ENCODE measurements around the gene POLR2B.
"Not testable (repeated sequence)": the region's sequence is repeated elsewhere in the genome, so short reads cannot be mapped to it uniquely, and the experiment has no call there.

Gene POLR2B

GRCh38 chr4:56978750-56979303 lies at the start of gene POLR2B:
Gene POLR2B (plus strand): TSS chr4:56978896. CDS start chr4:56978986, 90 bp downstream.
- DNase-seq: peak; percentile 72 to 74

DNA sequence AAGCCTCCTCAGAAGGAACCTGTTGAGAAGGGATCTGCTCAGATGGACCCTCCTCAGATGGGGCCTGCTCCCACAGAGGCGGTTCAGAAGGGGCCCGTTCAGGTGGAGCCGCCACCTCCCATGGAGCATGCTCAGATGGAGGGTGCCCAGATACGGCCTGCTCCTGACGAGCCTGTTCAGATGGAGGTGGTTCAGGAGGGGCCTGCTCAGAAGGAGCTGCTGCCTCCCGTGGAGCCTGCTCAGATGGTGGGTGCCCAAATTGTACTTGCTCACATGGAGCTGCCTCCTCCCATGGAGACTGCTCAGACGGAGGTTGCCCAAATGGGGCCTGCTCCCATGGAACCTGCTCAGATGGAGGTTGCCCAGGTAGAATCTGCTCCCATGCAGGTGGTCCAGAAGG lies 48.1 kb upstream of the POLR2B start:
- DNase-seq: no peak

GRCh38 chr4:56931924-56932323 lies 46.8 kb upstream of the POLR2B start:
- DNase-seq: no peak

DNA sequence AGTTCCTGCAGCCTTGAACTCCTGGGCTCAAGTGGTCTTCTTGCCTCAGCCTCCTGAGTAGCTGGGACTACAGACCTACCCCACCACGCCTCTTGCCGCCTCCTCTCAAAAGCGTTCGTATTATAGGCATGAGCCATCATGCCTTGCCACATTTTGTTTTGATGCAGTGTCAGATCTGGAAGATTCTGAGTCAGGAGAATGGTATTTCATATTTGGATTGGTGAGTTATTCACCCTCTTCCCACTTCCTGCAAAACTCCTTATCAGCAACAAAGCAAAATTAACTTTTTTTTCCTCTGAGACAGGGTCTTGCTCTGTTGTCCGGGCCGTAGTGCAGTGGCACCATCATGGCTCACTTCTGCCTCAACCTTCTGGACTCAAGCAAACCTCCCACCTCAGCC lies 41.4 kb upstream of the POLR2B start:
- no peak for DNase-seq

- not testable (repeated sequence) for DNase-seq
Measured at GRCh38 chr4:56939826-56940225, 38.9 kb upstream of the POLR2B start.

GRCh38 chr4:56940403-56940802 lies 38.3 kb upstream of the POLR2B start:
- DNase-seq: no peak

DNA sequence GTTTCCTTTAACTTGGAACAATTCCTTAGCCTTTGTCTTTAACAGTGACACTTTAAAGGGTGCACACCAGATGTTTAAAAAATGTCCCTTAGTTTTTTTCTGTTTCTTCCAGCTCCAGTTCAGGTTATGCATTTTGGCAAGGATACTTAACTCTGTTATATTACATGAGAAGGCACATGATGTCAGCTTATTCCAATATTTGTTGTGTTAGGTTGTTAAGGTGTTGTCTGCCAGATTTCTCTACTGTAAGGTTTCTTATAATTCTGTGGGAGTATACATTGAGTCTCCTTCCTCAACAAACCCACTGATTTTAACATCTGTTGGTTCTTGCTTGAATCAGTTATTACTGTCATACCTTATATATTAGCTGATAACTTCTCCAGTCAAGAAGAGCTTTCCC lies 37.7 kb upstream of the POLR2B start:
- no peak for DNase-seq

DNA sequence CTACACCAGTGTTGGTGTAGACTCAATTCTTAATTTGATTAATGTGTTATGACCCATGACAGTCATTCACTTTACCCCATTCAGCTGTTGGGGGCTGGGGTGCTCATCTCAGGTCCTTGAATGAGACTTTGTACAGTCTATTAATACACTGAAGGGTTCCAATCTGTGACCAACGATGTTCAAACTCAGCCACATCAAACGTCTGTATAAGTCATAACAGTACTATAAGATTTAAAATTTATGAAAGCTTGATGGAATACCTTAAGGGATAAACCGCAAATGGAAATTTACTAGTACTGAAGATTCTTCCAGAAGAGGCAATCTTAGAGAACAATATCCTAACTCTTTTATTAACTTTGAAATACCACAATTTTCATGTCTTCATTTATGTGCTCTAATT lies 37.3 kb upstream of the POLR2B start:
- no peak for DNase-seq

- no peak for DNase-seq
Measured at GRCh38 chr4:56953680-56954520, 24.8 kb upstream of the POLR2B start.

DNA sequence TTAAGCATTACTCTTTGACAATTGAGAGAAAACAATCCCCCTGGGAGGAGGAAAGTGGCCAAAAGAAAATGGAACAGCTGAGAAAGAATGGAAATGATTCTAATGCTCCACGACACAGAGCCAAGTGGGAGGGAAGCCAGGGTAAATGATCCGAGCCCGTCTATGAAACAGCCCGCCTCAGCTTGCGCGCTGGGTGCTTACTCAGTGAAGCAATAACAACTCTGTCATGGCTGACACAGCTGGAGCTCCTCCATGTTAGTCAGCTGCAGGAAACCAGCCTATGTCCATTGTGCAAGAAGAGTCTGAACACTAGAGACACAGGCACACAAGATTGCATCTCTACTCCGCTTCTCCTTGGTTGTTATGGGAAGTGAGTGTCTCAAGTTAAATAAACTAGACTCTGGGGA lies 20.6 kb upstream of the POLR2B start:
- DNase-seq: no peak

GRCh38 chr4:56959100-56959499 lies 19.6 kb upstream of the POLR2B start:
- no peak for DNase-seq

DNA sequence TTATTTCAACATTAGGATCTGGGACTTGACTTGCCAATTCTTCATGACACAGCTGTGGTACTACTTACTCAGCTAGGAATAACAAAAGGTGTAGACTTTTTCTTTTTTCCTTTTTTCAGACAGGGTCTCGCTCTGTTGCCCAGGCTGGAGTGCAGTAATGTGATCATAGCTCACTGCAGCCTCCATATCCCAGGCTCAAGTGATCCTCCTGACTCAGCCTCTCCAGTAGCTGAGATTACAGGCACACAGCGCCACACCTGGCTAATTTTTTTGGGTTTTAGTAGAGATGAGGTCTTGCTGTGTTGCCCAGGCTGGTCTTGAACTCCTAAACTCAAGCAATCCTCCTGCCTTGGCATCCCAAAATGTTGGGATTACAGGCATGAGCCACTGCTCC lies 17.6 kb upstream of the POLR2B start:
- DNase-seq: no peak

DNA sequence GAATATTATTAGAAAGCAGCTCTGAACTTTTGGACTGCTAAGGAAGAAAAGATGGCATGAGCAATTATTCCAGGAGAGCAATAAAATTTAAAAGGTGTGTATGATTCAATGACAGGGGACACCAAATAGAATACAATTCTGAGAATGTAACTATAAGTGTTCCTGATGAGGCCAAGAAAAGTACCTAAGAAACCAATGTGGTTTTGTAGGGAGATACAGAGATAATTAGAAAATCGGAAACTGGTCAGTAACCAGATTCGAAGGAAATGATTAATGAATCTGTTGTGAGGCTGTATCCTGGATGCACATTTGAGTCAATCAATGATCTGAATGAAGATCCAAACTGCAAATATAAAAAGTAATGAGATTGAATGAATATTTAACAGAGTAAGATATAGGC lies 7.3 kb upstream of the POLR2B start:
- no peak for DNase-seq

GRCh38 chr4:56972389-56972788 lies 6.3 kb upstream of the POLR2B start:
- DNase-seq: no peak

- DNase-seq: no peak
Measured at GRCh38 chr4:56972809-56973208, 5.9 kb upstream of the POLR2B start.

GRCh38 chr4:56973336-56973735 lies 5.4 kb upstream of the POLR2B start:
- DNase-seq: no peak

DNA sequence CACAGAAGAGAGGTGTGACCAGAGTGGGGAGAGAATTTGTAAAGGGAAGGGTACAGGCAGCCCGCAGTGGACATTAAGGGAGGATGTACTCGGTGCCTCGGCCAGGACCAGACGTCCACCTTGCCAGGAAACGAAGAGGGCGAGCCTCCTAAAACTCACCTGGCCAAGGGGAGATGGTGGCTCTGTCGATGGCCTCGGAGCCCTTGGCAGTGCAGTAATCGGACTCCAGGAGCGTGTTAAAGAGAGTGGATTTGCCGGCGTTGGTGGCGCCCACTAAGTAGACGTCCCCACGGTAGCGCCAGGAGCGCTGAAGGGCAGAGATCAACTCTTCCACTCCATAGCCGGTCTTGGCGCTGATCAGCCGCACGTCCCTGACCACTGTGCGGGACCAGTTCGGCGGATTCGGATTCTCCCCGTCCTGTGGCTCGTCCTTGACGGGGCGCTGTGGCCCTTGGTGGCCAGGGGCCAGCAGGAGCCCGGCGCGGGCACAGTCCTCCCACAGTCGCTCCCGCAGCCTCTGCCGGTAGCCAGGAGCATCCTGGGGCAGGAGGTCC lies 2.3 kb upstream of the POLR2B start:
- no peak for DNase-seq

- peak; percentile 27 to 44 for DNase-seq
Measured at GRCh38 chr4:56976837-56977320, 1.8 kb upstream of the POLR2B start.

GRCh38 chr4:56977321-56978012 lies 1.2 kb upstream of the POLR2B start, which contains the start of gene NOA1:
Gene NOA1 (minus strand): TSS chr4:56977606. CDS start chr4:56977585, 21 bp downstream.
- DNase-seq: peak; percentile 95 to 96

DNA sequence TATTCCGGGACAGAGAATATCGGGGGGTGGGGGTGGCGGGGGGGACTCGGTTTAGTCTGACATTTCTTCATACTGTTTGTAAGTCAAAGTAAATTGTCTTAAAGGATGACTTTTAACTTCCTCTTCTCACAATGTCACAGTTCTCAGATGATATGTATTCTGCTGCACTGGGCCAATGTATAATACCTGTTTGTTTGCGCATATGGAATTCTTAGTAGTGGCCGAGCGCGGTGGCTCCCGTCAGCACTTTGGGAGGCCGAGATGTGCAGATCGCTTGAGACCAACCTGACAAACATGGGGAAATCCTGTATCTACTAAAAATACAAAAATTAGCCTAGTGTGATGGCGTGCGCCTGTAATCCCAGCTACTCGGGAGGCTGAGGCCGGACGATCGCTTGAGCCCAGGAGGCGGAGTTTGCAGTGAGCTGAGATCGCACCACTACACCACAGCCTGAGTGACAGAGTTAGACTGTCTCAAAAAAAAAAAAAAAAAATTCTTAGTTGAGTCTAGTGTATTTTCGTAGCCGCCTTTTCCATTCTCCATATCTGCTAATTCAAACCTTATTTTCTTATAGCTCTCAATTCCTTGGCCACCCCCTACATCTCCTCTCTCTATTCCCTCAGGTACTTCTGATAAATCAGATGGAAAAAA lies 851 bp downstream of the POLR2B start:
- peak; percentile 20 to 23 for DNase-seq

DNA sequence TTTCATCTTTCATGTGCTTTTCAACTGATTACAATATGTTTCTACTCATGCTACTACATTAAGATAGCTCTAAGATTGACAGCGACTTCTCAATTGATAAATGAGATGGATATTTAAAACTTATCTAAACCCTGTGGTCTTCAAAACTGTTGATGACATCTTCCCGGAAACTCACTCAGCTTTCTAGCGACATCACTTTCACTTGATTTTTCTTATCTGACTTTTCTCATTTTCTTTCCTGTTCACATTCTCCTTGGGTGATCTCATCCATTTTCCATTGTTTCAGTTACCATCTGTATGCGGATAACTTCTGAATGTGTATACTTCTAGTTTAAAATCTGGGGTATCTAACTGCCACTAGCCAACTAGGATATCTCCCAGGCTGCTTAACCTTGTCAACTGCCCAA lies 3.1 kb downstream of the POLR2B start:
- no peak for DNase-seq

DNA sequence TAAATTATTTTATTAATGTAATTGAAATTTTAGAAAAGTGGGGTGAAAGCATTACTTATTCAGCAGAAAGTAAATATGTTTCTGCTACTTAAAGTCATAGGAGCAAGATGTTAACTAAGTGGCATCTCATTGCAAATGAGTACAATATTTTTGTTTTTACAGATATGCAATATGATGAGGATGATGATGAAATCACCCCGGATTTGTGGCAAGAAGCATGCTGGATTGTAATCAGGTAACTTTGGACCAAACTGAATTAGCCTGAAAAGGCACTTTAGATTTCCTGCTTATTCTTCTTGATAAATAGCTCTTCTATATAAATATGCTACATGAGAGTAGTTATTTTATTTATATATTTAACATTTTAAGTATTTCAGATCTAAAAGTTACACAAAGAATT lies 7.5 kb downstream of the POLR2B start:
- no peak for DNase-seq

GRCh38 chr4:56986952-56987351 lies 8.3 kb downstream of the POLR2B start:
- no peak for DNase-seq
